HG03280 (cell line): ENCODE data around the gene CHCHD6.

Source experiments
- ATAC-seq: cut with Tn5 transposase; IDR thresholded peaks from one replicate; pipeline ENCODE4 v1.9.1; 2021; ENCODE audit warnings: mild to moderate bottlenecking, moderate library complexity; ENCODE audit not compliant: unreplicated experiment

CHCHD6 gene

DNA sequence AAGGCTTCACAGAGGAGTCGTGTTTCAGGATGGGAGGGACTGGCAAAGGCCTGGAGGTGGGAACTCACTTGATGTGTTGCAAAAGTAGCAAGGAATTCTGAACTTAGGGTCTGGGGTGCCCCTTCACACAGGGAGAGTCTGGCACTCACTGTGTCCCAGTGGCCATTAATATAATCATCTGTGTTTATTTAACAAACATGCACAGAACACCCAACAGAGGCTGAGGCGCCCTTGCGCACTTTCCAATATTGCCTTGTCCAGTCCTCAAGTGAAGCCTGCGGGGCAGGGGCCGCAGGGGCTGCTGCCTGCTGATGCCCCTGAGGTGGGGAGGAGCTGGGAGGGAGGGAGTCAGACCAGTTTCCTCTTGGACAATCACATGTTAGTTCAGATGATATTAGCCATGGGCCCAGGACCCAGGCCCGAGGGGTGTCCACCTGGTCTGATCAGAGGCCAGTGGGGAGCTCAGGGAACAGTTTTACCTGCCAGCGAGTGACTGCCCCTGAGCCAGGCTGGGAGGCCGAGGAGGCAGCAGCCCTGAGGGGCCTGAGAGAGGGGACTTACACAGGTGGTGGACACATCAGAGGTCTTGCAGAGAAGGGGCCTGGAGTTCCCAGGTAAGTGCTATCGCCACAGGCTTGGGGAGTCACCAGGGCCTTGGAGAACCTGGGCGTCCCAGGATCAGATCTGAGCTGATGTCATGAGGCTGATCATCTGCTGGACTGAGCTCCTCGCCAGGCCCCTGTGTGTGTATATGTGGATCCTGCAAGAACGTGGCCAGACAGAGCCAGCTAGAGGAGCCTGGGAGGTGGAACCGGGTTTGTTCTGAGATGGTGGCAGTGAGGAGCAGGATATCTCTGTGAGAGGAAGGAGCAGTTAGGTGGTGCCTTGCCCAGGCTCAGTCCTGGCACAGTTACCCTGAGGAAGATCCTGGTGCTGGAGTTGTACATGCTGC lies 35.3 kb upstream of the CHCHD6 start:
- no peak for ATAC-seq

DNA sequence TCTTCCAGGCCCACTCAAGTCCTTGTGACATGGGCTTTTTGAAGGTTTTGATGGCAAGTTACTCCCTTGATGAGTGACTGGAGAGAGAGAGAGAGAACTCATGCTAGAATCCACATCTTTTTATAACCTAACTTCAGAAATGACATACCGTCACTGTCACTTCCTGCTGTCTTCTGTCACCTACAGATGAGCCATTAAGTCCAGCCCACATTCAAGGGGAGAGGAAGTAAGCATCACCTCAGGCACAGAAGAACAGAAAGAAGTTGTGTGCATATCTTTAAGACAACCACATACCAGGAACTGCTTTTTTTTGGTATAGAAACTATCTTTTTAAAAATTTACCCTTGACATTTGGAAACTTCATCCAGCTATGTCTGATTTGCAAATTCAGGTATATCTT lies 32.5 kb upstream of the CHCHD6 start:
- ATAC-seq: no peak

GRCh38 chr3:126672340-126672739 lies 31.7 kb upstream of the CHCHD6 start:
- ATAC-seq: no peak

DNA sequence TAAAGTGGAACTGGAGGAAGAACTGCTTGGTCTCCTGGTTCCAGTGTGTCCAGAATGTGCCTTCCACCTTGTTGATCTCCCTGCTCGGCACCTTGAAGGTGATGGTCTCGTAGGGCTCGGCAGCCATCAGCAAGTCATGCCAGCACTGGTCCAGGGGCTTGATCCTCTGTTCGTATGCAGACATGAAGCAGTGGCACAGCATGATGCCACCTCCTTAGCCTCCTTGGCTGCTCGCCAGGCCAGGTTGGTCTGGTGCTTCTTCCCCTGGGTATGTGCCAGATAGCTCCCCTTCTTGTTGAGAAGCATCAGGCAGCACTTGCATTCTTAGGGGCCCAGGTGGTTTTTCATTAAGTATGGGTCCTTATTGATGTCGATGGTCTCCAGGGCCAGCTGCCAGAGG lies 31.3 kb upstream of the CHCHD6 start:
- ATAC-seq: no peak

DNA sequence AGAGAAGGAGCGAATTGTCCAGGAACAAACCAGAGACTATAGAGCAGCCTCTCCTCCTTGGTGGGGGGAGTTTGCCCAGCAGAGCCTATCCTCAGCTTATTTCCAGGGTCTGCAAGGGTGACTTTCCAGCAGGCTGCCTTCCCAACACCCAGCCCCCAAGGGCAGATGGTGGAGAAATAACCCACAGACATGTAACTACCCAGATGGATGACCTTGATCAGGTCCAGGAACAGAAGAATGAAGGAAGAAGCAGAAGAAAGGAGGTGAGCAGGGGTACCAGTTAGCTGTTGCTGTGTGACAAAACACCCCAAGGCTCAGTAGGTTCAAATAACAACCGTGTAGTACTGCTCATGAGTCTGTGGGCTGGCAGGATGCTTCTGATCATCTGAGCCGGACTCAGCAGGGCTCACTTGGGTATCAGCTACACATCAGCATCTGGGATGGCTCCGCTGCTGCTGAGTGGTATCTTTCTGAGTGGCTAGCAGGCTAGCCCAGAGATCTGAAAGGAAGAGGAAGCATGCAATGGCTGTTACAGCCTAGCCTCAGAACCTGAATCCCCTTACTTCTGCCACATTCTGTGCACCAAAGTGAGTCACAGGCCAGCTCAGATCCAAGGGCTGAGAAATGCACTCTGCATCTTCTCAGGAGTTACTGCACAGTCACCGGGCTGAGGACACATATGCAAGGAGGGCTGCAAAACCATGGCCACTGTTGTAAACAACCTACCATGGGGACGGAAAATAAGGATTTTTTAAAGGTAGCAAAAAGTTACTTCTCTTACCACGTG lies 26.9 kb upstream of the CHCHD6 start:
- ATAC-seq: no peak

GRCh38 chr3:126677862-126678503 lies 26.1 kb upstream of the CHCHD6 start:
- ATAC-seq: no peak

- no peak for ATAC-seq
These were observed 25.2 kb upstream of the CHCHD6 start for GRCh38 chr3:126678693-126679317.

- ATAC-seq: no peak
These were observed 24.7 kb upstream of the CHCHD6 start for GRCh38 chr3:126679318-126679751.

- ATAC-seq: no peak
These were observed 24.0 kb upstream of the CHCHD6 start for GRCh38 chr3:126679831-126680666.

DNA sequence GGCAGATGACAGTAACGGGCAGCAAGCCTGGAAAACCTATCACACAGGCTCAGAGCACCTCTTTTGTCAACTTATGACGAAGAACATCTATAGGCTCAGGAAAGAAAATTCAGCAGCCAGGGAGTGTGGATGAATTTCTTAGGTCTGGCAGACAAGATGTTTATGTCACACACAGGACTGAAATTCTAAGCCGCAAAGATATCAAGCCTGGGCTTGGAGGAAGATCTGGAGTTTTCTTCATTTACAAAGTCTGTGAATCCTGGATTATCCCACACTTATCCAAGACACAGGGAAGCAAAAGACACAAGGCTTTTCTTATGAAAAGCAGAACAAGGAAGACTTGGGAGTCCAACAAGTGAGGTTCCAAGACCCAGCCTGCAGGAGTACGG lies 23.4 kb upstream of the CHCHD6 start:
- ATAC-seq: no peak

DNA sequence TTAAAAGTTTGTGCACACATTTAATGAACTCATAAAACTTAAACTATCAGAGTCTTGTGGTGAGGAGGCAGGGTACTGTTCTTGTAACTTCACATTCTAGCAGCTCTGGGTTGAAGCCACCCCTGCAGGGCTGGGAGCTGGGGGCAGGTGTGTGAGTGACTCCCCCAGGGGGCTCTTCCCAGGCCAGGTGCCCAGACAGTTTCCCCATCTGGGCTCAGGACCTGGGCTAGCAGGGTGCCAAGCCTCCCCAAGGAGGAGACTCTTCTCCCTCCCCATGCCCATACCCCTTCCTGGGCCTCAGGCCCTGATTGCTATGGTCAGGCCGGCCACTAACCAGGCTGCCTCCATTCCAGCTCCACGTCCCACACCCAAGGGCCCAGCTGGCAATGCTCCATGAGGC lies 22.0 kb upstream of the CHCHD6 start:
- ATAC-seq: no peak

GRCh38 chr3:126683069-126683468 lies 21.0 kb upstream of the CHCHD6 start:
- ATAC-seq: no peak

GRCh38 chr3:126684218-126684751 lies 19.8 kb upstream of the CHCHD6 start:
- ATAC-seq: no peak

DNA sequence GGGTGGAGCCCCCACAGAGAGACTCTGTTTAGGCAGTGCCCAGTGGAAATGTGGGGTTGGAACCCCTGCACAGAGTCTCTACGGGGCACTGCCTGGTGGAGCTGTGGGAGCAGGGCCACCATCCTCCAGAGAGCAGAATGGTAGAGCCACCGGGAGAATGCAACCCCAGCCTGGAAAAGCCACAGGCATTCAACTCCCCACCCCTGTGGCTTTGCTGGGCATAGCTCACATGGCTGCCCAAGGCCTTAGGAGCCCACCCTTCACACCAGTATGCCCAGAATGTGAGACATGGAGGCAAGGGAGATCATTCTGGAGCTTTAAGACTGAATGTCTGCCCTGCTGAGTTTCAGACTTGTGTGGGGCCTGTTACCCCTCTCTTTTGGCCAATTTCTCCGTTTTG lies 19.0 kb upstream of the CHCHD6 start:
- no peak for ATAC-seq

DNA sequence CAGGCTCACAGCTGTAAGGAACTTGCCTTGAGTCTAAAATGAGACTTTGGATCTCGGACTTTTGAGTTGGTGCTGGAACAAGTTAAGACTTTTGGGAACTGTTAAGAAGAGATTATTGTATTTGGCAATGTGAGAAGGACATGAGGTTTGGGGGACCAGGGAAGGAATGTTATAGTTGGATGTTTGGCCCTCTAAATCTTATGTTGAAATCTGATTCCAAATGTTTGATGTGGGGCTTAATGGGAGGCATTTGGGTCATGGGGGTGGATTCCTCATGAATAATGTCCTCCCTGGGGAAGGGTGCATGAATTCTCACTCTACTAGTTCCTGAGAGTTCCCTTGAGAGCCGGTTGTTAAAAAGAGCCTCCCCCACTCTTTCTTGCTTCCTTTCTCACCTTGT lies 18.5 kb upstream of the CHCHD6 start:
- no peak for ATAC-seq

- no peak for ATAC-seq
These were observed 12.3 kb upstream of the CHCHD6 start for GRCh38 chr3:126691765-126692164.

GRCh38 chr3:126692858-126693257 lies 11.2 kb upstream of the CHCHD6 start:
- ATAC-seq: no peak

GRCh38 chr3:126693921-126694320 lies 10.1 kb upstream of the CHCHD6 start:
- no peak for ATAC-seq

GRCh38 chr3:126696701-126697267 lies 7.3 kb upstream of the CHCHD6 start:
- no peak for ATAC-seq

DNA sequence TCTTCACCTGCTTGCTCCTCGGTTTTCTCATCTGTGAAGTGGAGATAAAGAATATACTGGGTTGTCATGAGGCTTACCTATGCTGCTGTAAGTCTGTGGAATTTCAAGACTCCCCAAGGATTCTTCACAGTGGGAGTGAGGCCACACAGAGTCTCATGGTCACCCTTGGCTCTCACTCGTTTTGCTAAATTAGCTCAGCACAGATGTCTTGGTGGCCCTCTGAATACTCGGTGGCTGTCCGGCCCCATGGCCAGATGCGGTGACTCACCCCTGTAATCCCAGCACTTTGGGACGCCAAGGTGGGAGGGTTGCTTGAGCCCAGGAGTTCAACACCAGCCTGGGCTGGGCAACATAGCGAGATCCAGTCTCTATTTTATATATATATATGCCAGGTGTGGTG lies 5.0 kb upstream of the CHCHD6 start:
- no peak for ATAC-seq
